NCI-H446 treated with DMSO at 0.1 percent for 48 hours (cell line): ENCODE data around the gene PDE2A.

ENCODE experiments used
- DNase-seq: peaks from one replicate; lab custom pipeline; 2025; lab: John Stamatoyannopoulos, UW

PDE2A gene

DNA sequence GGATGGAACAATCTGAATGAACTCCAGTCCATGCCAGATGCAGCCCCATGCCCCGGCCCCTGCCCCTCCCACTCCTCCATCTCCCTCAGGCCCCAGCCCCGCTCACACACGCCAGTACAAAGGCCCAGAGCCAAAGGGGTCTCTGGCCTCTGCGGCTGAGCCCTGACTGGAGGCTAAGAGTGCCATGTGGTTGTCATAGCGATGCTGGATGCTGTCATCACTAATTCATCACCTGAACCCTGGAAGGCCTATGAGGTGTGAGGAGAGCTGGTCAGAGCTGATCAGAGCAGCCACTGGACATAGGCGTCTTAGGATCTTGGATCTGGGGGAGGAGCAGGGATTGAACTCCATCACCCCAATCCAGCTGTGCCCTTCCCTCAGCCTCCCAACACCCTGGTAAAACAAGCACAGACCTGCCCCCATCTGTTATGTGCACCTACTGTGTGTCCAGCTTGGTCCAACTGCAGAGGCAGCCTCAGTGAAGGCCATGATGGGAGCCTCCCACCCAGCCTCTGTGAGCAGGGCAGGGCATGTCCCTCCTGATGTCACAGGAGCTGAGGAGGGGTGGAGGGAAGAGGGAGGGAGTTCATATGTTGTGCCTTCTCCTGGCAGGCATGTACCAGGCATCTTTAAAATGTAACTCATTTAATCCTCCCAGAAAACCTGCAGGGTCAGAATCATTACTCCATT lies 16.7 kb downstream of the PDE2A start:
- no peak for DNase-seq

DNA sequence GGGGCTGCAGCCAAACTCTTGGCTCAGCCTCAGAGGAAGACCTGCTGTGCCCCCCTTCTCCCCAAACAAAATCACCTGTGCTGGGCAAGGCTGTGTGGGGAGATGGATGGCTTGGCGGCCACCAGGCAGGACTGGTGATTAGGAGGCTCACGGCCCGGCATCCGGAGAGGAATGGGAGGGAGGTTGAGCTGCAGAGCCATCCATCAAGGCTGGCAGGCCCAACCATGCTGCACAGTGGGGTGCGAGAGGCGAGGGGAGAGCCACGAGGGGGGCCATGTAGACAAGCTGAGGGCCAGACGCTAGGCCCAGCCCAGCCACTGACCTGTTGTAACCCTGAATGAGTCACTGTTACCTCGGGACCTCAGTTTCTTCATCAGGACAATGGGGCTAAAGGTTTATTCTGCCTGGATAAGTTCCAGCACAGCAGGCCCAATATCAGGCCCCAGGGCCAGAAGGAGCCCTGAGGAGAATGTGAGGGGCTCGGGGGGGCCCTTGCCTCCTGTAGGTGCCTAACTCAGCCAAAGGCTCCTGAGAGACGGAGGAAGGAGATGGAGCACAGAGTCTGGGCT lies 18.2 kb downstream of the PDE2A start:
- DNase-seq = no peak

GRCh38 chr11:72655014-72655413 lies 19.2 kb downstream of the PDE2A start:
- DNase-seq = no peak

- DNase-seq = no peak
Measured at GRCh38 chr11:72653649-72654048, 20.6 kb downstream of the PDE2A start.

DNA sequence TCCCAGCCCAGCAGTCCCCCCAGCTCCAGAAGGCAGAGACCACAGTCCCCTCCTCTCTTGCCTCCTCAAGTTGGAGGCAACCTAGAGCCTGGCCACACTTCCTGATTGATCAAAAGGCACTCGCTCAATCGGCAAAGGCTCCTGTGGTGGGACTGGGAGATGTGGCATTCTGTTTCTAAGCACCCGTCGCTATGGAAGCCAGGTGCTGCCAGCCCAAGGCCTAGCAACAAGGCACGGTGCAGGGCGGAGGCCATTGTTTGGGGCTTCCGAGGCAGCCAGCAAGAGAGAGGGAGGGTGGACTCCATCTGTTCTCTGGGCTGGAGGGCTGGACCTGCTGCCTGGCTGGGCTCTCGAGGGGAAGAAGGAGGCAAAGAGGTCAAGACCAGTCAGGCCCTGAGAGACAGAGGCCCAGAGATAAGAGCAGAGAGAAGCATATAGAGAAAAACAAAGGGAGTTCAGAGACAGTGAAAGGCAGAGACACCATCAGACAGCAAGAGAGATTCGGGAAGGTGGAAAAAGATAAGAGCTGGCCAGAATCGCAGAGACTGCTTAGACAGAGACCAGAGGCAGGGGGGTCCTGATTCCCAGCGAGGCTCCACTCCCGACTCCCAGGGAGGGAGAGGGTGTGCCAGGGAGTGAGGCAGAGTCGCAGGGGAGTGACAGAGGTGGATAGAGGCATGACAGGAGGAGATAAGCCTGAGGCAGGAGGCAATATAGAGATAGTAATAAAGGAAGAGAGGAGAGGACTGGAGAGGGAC lies 21.2 kb downstream of the PDE2A start:
- DNase-seq = no peak

GRCh38 chr11:72652133-72652532 lies 22.1 kb downstream of the PDE2A start:
- no peak for DNase-seq

- no peak for DNase-seq
Measured at GRCh38 chr11:72649215-72649976, 24.8 kb downstream of the PDE2A start.

DNA sequence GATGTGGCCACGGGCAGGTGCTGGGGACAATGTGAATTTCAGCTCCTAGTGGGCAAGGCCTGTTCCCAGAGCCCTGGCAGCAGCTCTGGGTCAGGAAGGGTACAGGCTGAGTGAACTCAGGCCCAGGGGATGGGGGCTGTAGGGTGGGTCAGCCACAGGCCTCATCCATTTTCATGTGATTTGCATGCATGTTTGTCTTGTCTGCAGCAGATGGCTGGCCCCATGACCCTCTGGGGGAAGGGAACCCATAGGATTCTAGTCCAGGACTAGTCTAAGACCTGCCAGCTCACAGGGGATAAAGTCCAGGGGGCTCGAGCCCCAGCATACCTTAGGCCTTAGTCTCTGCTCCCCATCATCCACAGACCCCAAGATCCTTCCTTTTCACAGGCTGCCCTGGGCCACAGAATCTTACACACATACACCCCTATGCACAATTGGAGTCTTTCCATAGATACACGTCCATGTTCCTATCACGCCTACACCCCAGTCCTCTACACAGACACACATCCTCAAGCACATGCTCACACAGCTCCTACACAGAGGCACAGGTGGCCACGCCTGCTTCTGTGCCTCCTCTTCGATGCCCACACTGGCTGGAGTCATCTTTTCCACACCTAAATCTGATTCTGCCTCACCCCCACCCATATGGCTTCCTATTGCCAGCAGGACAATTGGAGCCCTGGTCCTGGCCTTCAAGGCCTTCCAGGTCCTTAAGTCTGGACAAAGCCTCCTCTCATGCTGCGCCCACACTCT lies 25.7 kb downstream of the PDE2A start:
- no peak for DNase-seq

DNA sequence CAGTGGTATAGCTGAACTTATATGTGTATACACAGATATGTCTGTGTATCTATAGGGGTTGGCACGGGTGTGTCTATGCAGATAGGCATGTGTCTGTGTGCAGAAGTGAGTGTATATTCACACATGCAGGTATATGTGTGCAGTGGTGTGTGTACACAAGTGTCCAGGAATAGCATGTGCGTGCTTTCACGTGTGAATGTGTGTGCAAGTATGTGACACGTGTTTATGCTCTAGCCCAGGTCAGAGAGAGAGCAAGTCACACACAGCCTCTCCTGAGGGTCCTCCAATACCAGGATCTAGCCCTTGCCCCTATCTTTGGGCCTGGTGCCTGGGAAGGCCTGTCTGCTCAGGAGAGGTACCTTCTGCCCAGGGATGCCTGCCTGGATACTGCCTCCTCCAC lies 26.3 kb downstream of the PDE2A start:
- DNase-seq = no peak

- DNase-seq = no peak
Measured at GRCh38 chr11:72646472-72646871, 27.8 kb downstream of the PDE2A start.

GRCh38 chr11:72646024-72646423 lies 28.2 kb downstream of the PDE2A start:
- DNase-seq = no peak

GRCh38 chr11:72643547-72643946 lies 30.7 kb downstream of the PDE2A start:
- DNase-seq = no peak

DNA sequence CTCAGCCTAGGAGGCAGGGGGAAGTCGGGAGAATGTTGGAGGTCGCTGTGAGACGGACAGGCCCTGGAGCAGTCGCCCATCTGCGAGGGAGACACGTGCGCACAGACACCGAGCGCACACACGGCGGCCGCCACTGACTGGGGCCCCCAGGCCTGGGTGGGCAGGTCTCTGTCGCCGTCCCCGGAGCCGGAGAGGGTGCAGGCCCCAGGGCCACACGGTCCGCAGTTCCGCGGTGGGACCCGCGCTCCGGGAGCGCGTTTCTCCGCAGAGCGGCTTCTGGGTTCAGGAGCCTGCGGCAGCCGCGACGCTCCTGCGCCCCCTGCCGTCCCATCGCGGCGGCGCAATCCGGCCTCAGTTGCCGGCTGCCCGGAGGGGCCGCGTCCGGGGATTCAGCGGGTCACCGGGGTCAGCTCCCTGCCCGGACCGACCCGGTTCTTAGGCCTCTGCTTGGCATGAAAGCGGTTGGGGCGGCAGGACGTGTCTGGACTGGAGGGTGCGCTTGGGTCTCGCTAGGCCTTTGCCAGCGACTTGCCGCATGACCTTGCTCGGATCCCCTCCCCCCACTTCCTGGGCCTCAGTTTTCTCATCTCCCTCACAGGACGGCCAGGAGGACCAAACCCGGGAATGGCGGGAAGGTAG lies 31.2 kb downstream of the PDE2A start:
- DNase-seq = no peak

GRCh38 chr11:72642043-72642883 lies 32.0 kb downstream of the PDE2A start:
- DNase-seq = no peak

GRCh38 chr11:72641522-72642042 lies 32.6 kb downstream of the PDE2A start:
- no peak for DNase-seq

DNA sequence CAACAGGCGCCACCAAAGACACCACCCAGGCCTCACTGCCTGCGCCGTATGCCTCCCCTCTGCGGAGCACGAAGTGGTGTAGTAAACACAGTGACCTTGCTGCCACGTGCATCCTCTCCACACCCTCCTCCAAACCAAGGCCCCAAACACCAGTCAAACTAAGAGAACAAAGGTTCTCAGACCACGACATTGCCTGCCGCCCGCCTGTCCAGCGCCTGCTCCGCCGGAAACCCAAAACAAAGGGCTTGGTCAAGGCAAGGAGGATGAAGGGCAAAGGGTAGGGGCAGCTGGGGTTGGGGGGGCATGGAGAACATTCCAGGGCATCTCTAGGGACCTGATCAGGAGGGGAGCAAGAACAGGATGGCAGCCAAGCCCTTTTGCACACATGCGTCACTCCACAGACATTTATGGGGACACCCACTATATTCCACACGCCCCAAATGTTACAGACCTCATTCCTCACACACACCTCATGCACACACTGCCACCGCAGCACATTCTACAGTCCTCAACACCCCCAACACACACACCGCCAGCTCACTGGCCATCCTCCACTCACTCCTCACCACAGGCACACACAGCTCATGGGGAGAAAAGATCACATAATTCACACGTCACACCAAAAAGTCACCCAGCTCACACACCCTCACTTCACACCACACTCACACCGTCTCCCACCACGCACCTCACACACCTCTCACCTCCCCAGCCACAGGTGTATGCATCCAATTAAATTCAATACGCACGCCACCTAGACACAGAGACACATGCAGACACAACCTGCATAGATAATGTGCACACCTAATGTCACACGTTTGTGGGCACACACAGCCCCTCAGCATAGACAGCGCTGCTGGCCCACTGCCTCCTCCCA lies 34.5 kb downstream of the PDE2A start:
- no peak for DNase-seq

- peak; percentile 79 for DNase-seq
Measured at GRCh38 chr11:72637926-72638325, 36.3 kb downstream of the PDE2A start.

GRCh38 chr11:72637198-72637597 lies 37.0 kb downstream of the PDE2A start:
- DNase-seq = no peak

GRCh38 chr11:72636376-72636775 lies 37.8 kb downstream of the PDE2A start:
- no peak for DNase-seq
